Measurements from ENCODE around the gene NPEPL1. TPM values are rescaled to one million over a fixed set of nuclear protein-coding genes. Genes with fewer than 3 reads are reported as not detected.
"Not testable (repeated sequence)": the region's sequence is repeated elsewhere in the genome, so short reads cannot be mapped to it uniquely, and the experiment has no call there.

Gene NPEPL1
- polyA plus RNA-seq (2013), result 20.9 TPM

GRCh38 chr20:58692579-58693225, at the start of gene NPEPL1:
TSS of gene NPEPL1 (plus strand) at chr20:58692800. CDS start at chr20:58692901, 101 bp downstream.
- Histone ChIP-seq H3K9me3 (ENCODE audit: control extremely low read depth in 1 of 5, control insufficient read depth in 4 of 5, insufficient read depth in 2 of 5, low read depth in 1 of 5, low read length in 4 of 5) (no peaks in the 10 kb centered on the region), H3K4me3 (ENCODE audit: control insufficient read depth in 1 of 7, extremely low read depth in 1 of 7, insufficient read depth in 4 of 7, low read depth in 2 of 7, low read length in 6 of 7) (peak within 1 kb of the TSS; percentile 20 to 70 (median 52)), H3K36me3 (ENCODE audit: control insufficient read depth in 4 of 4, insufficient read depth in 4 of 4, low read length in 3 of 4) (peaks cover 3 to 24% (median 15%) of the 10 kb centered on the region in 4 experiments), H3K27me3 (replicated peaks in 2 of 5; ENCODE audit: control insufficient read depth in 4 of 5, insufficient read depth in 5 of 5, low read length in 4 of 5) (no peaks in the 10 kb centered on the region), H3K4me1 (ENCODE audit: control extremely low read depth in 1 of 4, control insufficient read depth in 4 of 4, insufficient read depth in 4 of 4, low read length in 3 of 4) (peaks cover 0 to 19% (median 16%) of the 10 kb centered on the region in 4 experiments), H3K27ac (ENCODE audit: insufficient read depth in 1 of 2, low read depth in 1 of 2, low read length in 2 of 2, poor library complexity in 1 of 2, severe bottlenecking in 2 of 2) (peak within 1 kb of the TSS in 1 of 2 experiments; percentile 54)
- WGBS (ENCODE audit: insufficient coverage), result 2% methylated on average over 89 of the region's 93 CpGs
- ChIA-PET CTCF (interaction anchor here (1.2 to 3.4 kb wide), 3 partner anchors 13 to 41 kb away, joined by 3 to 13 read pairs (median 5); partner anchors contain the start of gene STX16), POLR2A (no interaction called here)
- peak; percentile 70 to 83 (median 75) for DNase-seq

GRCh38 chr20:58642896-58643295, 49.7 kb upstream of the NPEPL1 start:
- H3K4me1 ChIP-seq (ENCODE audit: control extremely low read depth in 1 of 4, control insufficient read depth in 4 of 4, insufficient read depth in 4 of 4, low read length in 3 of 4); H3K9me3 ChIP-seq (ENCODE audit: control extremely low read depth in 1 of 5, control insufficient read depth in 4 of 5, insufficient read depth in 2 of 5, low read depth in 1 of 5, low read length in 4 of 5); H3K27ac ChIP-seq (ENCODE audit: insufficient read depth in 1 of 2, low read depth in 1 of 2, low read length in 2 of 2, poor library complexity in 1 of 2, severe bottlenecking in 2 of 2); POLR2A ChIA-PET; H3K4me3 ChIP-seq (ENCODE audit: control insufficient read depth in 1 of 7, extremely low read depth in 1 of 7, insufficient read depth in 4 of 7, low read depth in 2 of 7, low read length in 6 of 7); DNase-seq; H3K36me3 ChIP-seq (ENCODE audit: control insufficient read depth in 4 of 4, insufficient read depth in 4 of 4, low read length in 3 of 4); H3K27me3 ChIP-seq (replicated peaks in 2 of 5; ENCODE audit: control insufficient read depth in 4 of 5, insufficient read depth in 5 of 5, low read length in 4 of 5): not testable (repeated sequence)
- CTCF ChIA-PET, result interaction anchor here (0.6 kb wide), 1 partner anchor 197 kb away, joined by 3 read pairs; no protein-coding TSS in a partner anchor
- WGBS (ENCODE audit: insufficient coverage), result 96% methylated on average over 4 of the region's 9 CpGs

- peaks cover 0 to 12% (median 11%) of the 10 kb centered on the region in 4 experiments for H3K4me1 ChIP-seq (ENCODE audit: control extremely low read depth in 1 of 4, control insufficient read depth in 4 of 4, insufficient read depth in 4 of 4, low read length in 3 of 4)
- WGBS (ENCODE audit: insufficient coverage), result 81% methylated on average over 5 of the region's 5 CpGs
- no peak for DNase-seq
- peaks cover 0 to 9% (median 0%) of the 10 kb centered on the region in 5 experiments for H3K27me3 ChIP-seq (replicated peaks in 2 of 5; ENCODE audit: control insufficient read depth in 4 of 5, insufficient read depth in 5 of 5, low read length in 4 of 5)
- H3K36me3 ChIP-seq (ENCODE audit: control insufficient read depth in 4 of 4, insufficient read depth in 4 of 4, low read length in 3 of 4), result no peaks in the 10 kb centered on the region
- H3K9me3 ChIP-seq (ENCODE audit: control extremely low read depth in 1 of 5, control insufficient read depth in 4 of 5, insufficient read depth in 2 of 5, low read depth in 1 of 5, low read length in 4 of 5), result no peaks in the 10 kb centered on the region
- no peak overlapping the region for H3K4me3 ChIP-seq (ENCODE audit: control insufficient read depth in 1 of 7, extremely low read depth in 1 of 7, insufficient read depth in 4 of 7, low read depth in 2 of 7, low read length in 6 of 7)
- H3K27ac ChIP-seq (ENCODE audit: insufficient read depth in 1 of 2, low read depth in 1 of 2, low read length in 2 of 2, poor library complexity in 1 of 2, severe bottlenecking in 2 of 2), result no peak overlapping the region
- ChIA-PET POLR2A (no interaction called here), CTCF (interaction anchor here (0.6 kb wide), 1 partner anchor 200 kb away, joined by 3 read pairs; no protein-coding TSS in a partner anchor)
Measured at GRCh38 chr20:58645412-58645968, 47.1 kb upstream of the NPEPL1 start.

GRCh38 chr20:58646257-58646656, 46.3 kb upstream of the NPEPL1 start:
- WGBS (ENCODE audit: insufficient coverage), result 100% methylated on average over 1 of the region's 3 CpGs
- POLR2A ChIA-PET, result no interaction called here

GRCh38 chr20:58646703-58647102, 45.9 kb upstream of the NPEPL1 start:
- no peaks in the 10 kb centered on the region for H3K9me3 ChIP-seq (ENCODE audit: control extremely low read depth in 1 of 5, control insufficient read depth in 4 of 5, insufficient read depth in 2 of 5, low read depth in 1 of 5, low read length in 4 of 5)
- no peak overlapping the region for H3K4me3 ChIP-seq (ENCODE audit: control insufficient read depth in 1 of 7, extremely low read depth in 1 of 7, insufficient read depth in 4 of 7, low read depth in 2 of 7, low read length in 6 of 7)
- H3K36me3 ChIP-seq (ENCODE audit: control insufficient read depth in 4 of 4, insufficient read depth in 4 of 4, low read length in 3 of 4), result no peaks in the 10 kb centered on the region
- ChIA-PET CTCF (interaction anchor here (0.9 to 2.0 kb wide), 4 partner anchors 192 to 412 kb away, joined by 3 to 8 read pairs (median 3); no protein-coding TSS in a partner anchor), POLR2A (interaction anchor here (0.7 kb wide), 1 partner anchor 1204 kb away, joined by 4 read pairs; no protein-coding TSS in a partner anchor)
- peaks cover 0 to 9% (median 0%) of the 10 kb centered on the region in 5 experiments for H3K27me3 ChIP-seq (replicated peaks in 2 of 5; ENCODE audit: control insufficient read depth in 4 of 5, insufficient read depth in 5 of 5, low read length in 4 of 5)
- H3K4me1 ChIP-seq (ENCODE audit: control extremely low read depth in 1 of 4, control insufficient read depth in 4 of 4, insufficient read depth in 4 of 4, low read length in 3 of 4), result peaks cover 0 to 16% (median 12%) of the 10 kb centered on the region in 4 experiments
- WGBS (ENCODE audit: insufficient coverage), result 93% methylated on average over 3 of the region's 4 CpGs
- DNase-seq, result no peak
- H3K27ac ChIP-seq (ENCODE audit: insufficient read depth in 1 of 2, low read depth in 1 of 2, low read length in 2 of 2, poor library complexity in 1 of 2, severe bottlenecking in 2 of 2), result no peak overlapping the region

More at GRCh38 chr20:58646257-58646656, 46.3 kb upstream of the NPEPL1 start:
- CTCF ChIA-PET, result interaction anchor here (1.3 to 2.0 kb wide), 2 partner anchors 192 to 412 kb away, joined by 3 to 8 read pairs; no protein-coding TSS in a partner anchor
- Histone ChIP-seq H3K27ac (ENCODE audit: insufficient read depth in 1 of 2, low read depth in 1 of 2, low read length in 2 of 2, poor library complexity in 1 of 2, severe bottlenecking in 2 of 2) (no peak overlapping the region), H3K27me3 (replicated peaks in 2 of 5; ENCODE audit: control insufficient read depth in 4 of 5, insufficient read depth in 5 of 5, low read length in 4 of 5) (peaks cover 0 to 9% (median 0%) of the 10 kb centered on the region in 5 experiments), H3K4me3 (ENCODE audit: control insufficient read depth in 1 of 7, extremely low read depth in 1 of 7, insufficient read depth in 4 of 7, low read depth in 2 of 7, low read length in 6 of 7) (no peak overlapping the region), H3K4me1 (ENCODE audit: control extremely low read depth in 1 of 4, control insufficient read depth in 4 of 4, insufficient read depth in 4 of 4, low read length in 3 of 4) (peaks cover 0 to 12% (median 12%) of the 10 kb centered on the region in 4 experiments), H3K9me3 (ENCODE audit: control extremely low read depth in 1 of 5, control insufficient read depth in 4 of 5, insufficient read depth in 2 of 5, low read depth in 1 of 5, low read length in 4 of 5) (no peaks in the 10 kb centered on the region), H3K36me3 (ENCODE audit: control insufficient read depth in 4 of 4, insufficient read depth in 4 of 4, low read length in 3 of 4) (no peaks in the 10 kb centered on the region)
- DNase-seq, result no peak

- peaks cover 0 to 16% (median 13%) of the 10 kb centered on the region in 4 experiments for H3K4me1 ChIP-seq (ENCODE audit: control extremely low read depth in 1 of 4, control insufficient read depth in 4 of 4, insufficient read depth in 4 of 4, low read length in 3 of 4)
- ChIA-PET CTCF (interaction anchor here (0.9 to 2.0 kb wide), 7 partner anchors 8 to 413 kb away, joined by 3 to 8 read pairs (median 3); no protein-coding TSS in a partner anchor), POLR2A (interaction anchor here (0.7 kb wide), 1 partner anchor 1205 kb away, joined by 4 read pairs; no protein-coding TSS in a partner anchor)
- WGBS (ENCODE audit: insufficient coverage), result 88% methylated on average over 6 of the region's 7 CpGs
- H3K4me3 ChIP-seq (ENCODE audit: control insufficient read depth in 1 of 7, extremely low read depth in 1 of 7, insufficient read depth in 4 of 7, low read depth in 2 of 7, low read length in 6 of 7), result no peak overlapping the region
- no peaks in the 10 kb centered on the region for H3K36me3 ChIP-seq (ENCODE audit: control insufficient read depth in 4 of 4, insufficient read depth in 4 of 4, low read length in 3 of 4)
- peaks cover 0 to 9% (median 0%) of the 10 kb centered on the region in 5 experiments for H3K27me3 ChIP-seq (replicated peaks in 2 of 5; ENCODE audit: control insufficient read depth in 4 of 5, insufficient read depth in 5 of 5, low read length in 4 of 5)
- no peak overlapping the region for H3K27ac ChIP-seq (ENCODE audit: insufficient read depth in 1 of 2, low read depth in 1 of 2, low read length in 2 of 2, poor library complexity in 1 of 2, severe bottlenecking in 2 of 2)
- peak; percentile 20 to 57 (median 48) for DNase-seq
- H3K9me3 ChIP-seq (ENCODE audit: control extremely low read depth in 1 of 5, control insufficient read depth in 4 of 5, insufficient read depth in 2 of 5, low read depth in 1 of 5, low read length in 4 of 5), result no peaks in the 10 kb centered on the region
Measured at GRCh38 chr20:58647162-58647795, 45.3 kb upstream of the NPEPL1 start.
